HFFc6 (cell line): ENCODE results near the gene GPR25. TPM values are rescaled to one million over a fixed set of nuclear protein-coding genes. Genes with fewer than 3 reads are reported as not detected.
A peak's percentile ranks its signal among the peaks of the same experiment; 100 is the strongest.

ENCODE experiments used
- DNase-seq: peaks from one replicate; pipeline ENCODE4 v3.0.0-alpha.2; 2018
- H3K27ac Mint-ChIP-seq: 2 replicates; pipeline ENCODE4 v1.8.0; 2020; ENCODE audit warnings: mild to moderate bottlenecking, mixed read lengths
- H3K27me3 Mint-ChIP-seq: 2 replicates; pipeline ENCODE4 v1.8.0; 2021; ENCODE audit warnings: mild to moderate bottlenecking, moderate library complexity, mixed read lengths; ENCODE audit not compliant: insufficient read depth
- H3K36me3 Mint-ChIP-seq: 2 replicates; pipeline ENCODE4 v1.8.0; 2021; ENCODE audit warnings: low read depth, mixed read lengths
- H3K4me1 Mint-ChIP-seq: 2 replicates; pipeline ENCODE4 v1.8.0; 2020; ENCODE audit warnings: low read depth, mixed read lengths
- H3K4me3 Mint-ChIP-seq: 2 replicates; pipeline ENCODE4 v1.8.0; 2020; ENCODE audit warnings: mild to moderate bottlenecking, moderate library complexity, mixed read lengths
- H3K9me3 Mint-ChIP-seq: 2 replicates; pipeline ENCODE4 v1.8.0; 2020; ENCODE audit warnings: mild to moderate bottlenecking, mixed read lengths
- CTCF ChIP-seq: fragments of 200-600 bp; sonication (generic); IDR thresholded peaks from 2 replicates; pipeline ENCODE4 v1.5.0; 2021; ENCODE audit warnings: antibody characterized with exemption, mild to moderate bottlenecking
- long read RNA-seq: library from polyadenylated mRNA; unstranded; transcript quantifications from one replicate; pipeline ENCODE4 v2.0.0, GENCODE V29; 2019
- total RNA-seq, 6 experiments: library from RNA; stranded (reverse); fragmentation: NEBNext Ultra II Directional; extraction: Animal tissue kit (Norgen Biotek cat#: 25700); gene quantifications; 2 replicates in 1 of 6; 3 replicates in 5 of 6; pipeline ENCODE4 v1.2.3, GENCODE V29; 2021

Gene GPR25
- total RNA-seq: not detected
- long read RNA-seq: 0 reads

- no peaks in the 10 kb centered on the region for H3K4me1 Mint-ChIP-seq
- DNase-seq: no peak
- no peaks in the 10 kb centered on the region for H3K36me3 Mint-ChIP-seq
- no peak for TF ChIP-seq CTCF
- no peaks in the 10 kb centered on the region for H3K9me3 Mint-ChIP-seq
- peaks cover 51% of the 10 kb centered on the region for H3K27me3 Mint-ChIP-seq
- no peak within 1 kb of the TSS for H3K4me3 Mint-ChIP-seq
- no peak within 1 kb of the TSS for H3K27ac Mint-ChIP-seq
These were observed at the start of gene GPR25 for GRCh38 chr1:200872446-200873115. Gene GPR25 (plus strand): TSS chr1:200872981. CDS start chr1:200873038, 57 bp downstream.

- Mint-ChIP-seq H3K9me3 (no peaks in the 10 kb centered on the region), H3K27me3 (no peaks in the 10 kb centered on the region), H3K36me3 (peaks cover 7% of the 10 kb centered on the region), H3K4me3 (no peak overlapping the region), H3K4me1 (peaks cover 10% of the 10 kb centered on the region), H3K27ac (no peak overlapping the region)
- no peak for DNase-seq
- TF ChIP-seq CTCF: no peak
These were observed 41.7 kb upstream of the GPR25 start for GRCh38 chr1:200831091-200831490.

- DNase-seq: no peak
- no peaks in the 10 kb centered on the region for H3K9me3 Mint-ChIP-seq
- H3K27me3 Mint-ChIP-seq: no peaks in the 10 kb centered on the region
- no peak overlapping the region for H3K27ac Mint-ChIP-seq
- TF ChIP-seq CTCF: no peak
- H3K4me1 Mint-ChIP-seq: peaks cover 23% of the 10 kb centered on the region
- H3K4me3 Mint-ChIP-seq: no peak overlapping the region
- H3K36me3 Mint-ChIP-seq: peaks cover 22% of the 10 kb centered on the region
These were observed 38.4 kb upstream of the GPR25 start for GRCh38 chr1:200834383-200834782.

- no peak for DNase-seq
- H3K9me3 Mint-ChIP-seq: no peaks in the 10 kb centered on the region
- TF ChIP-seq CTCF: no peak
- H3K27me3 Mint-ChIP-seq: no peaks in the 10 kb centered on the region
- H3K4me1 Mint-ChIP-seq: peaks cover 32% of the 10 kb centered on the region
- H3K27ac Mint-ChIP-seq: no peak overlapping the region
- H3K4me3 Mint-ChIP-seq: no peak overlapping the region
- peaks cover 30% of the 10 kb centered on the region for H3K36me3 Mint-ChIP-seq
These were observed 36.6 kb upstream of the GPR25 start for GRCh38 chr1:200836213-200836612.

- Mint-ChIP-seq H3K27me3 (no peaks in the 10 kb centered on the region; the same call in 1 of the 2 replicates), H3K36me3 (peaks cover 30% of the 10 kb centered on the region), H3K27ac (peak overlapping the region; percentile 79), H3K9me3 (no peaks in the 10 kb centered on the region), H3K4me3 (peak overlapping the region; percentile 46), H3K4me1 (peaks cover 32% of the 10 kb centered on the region)
- peak; percentile 27 for DNase-seq
- peak; percentile 83 for TF ChIP-seq CTCF
These were observed 34.7 kb upstream of the GPR25 start for GRCh38 chr1:200837931-200838571.
